IPS DF 6.9 (cell line): ENCODE results near the gene PCDHGA1.

ENCODE experiments used
- DNase-seq: peaks from one replicate; pipeline ENCODE4 v3.0.0-alpha.2; 2013; ENCODE audit warnings: low read depth, low spot score
- H3K27ac ChIP-seq: one replicate; pipeline ENCODE4 v1.5.1; 2013; ENCODE audit warnings: low read length, control low read depth
- H3K27me3 ChIP-seq: 2 replicates; pipeline ENCODE4 v1.6.1; 2013; ENCODE audit warnings: mild to moderate bottlenecking, low read length; ENCODE audit not compliant: control insufficient read depth, insufficient read depth
- H3K36me3 ChIP-seq: 2 replicates; pipeline ENCODE4 v1.6.1; 2013; ENCODE audit warnings: low read length; ENCODE audit not compliant: control insufficient read depth, insufficient read depth
- H3K4me1 ChIP-seq: 2 replicates; pipeline ENCODE4 v1.6.1; 2013; ENCODE audit warnings: low read length; ENCODE audit not compliant: control insufficient read depth, insufficient read depth
- H3K4me3 ChIP-seq: 2 replicates; pipeline ENCODE4 v1.5.1; 2013; ENCODE audit warnings: mild to moderate bottlenecking, low read length
- H3K9me3 ChIP-seq: 2 replicates; pipeline ENCODE4 v1.6.1; 2013; ENCODE audit warnings: low read length, inconsistent platforms; ENCODE audit not compliant: control insufficient read depth, insufficient read depth
- WGBS: extraction: QIAGEN DNeasy Blood & Tissue Kit; methylation state at CpG from one replicate; pipeline ENCODE4 v1.1.7; 2013; ENCODE audit warnings: mixed read lengths, missing lambda C conversion rate; ENCODE audit not compliant: insufficient read length, insufficient coverage; 5-methylcytosine and 5-hydroxymethylcytosine counted together

Gene PCDHGA1

GRCh38 chr5:141510160-141510559, 179.8 kb downstream of the PCDHGA1 start:
- Histone ChIP-seq H3K36me3 (no peaks in the 10 kb centered on the region), H3K27me3 (no peaks in the 10 kb centered on the region), H3K4me1 (no peaks in the 10 kb centered on the region; the same call in 1 of the 2 replicates), H3K4me3 (no peak overlapping the region), H3K27ac (no peak overlapping the region), H3K9me3 (no peaks in the 10 kb centered on the region)
- no peak for DNase-seq
- no CpG with 5 or more reads among the region's 9 CpGs for WGBS

- no peak overlapping the region for H3K27ac ChIP-seq
- H3K4me3 ChIP-seq = no peak overlapping the region
- no peaks in the 10 kb centered on the region for H3K27me3 ChIP-seq
- H3K4me1 ChIP-seq = peaks cover 2% of the 10 kb centered on the region
- H3K9me3 ChIP-seq = no peaks in the 10 kb centered on the region
- WGBS = no CpG with 5 or more reads among the region's 14 CpGs
- DNase-seq = no peak
- H3K36me3 ChIP-seq = no peaks in the 10 kb centered on the region
These were observed 180.7 kb downstream of the PCDHGA1 start for GRCh38 chr5:141510850-141511601.

GRCh38 chr5:141511771-141512325, 181.5 kb downstream of the PCDHGA1 start:
- no CpG with 5 or more reads among the region's 4 CpGs for WGBS
- no peaks in the 10 kb centered on the region for H3K27me3 ChIP-seq
- DNase-seq = no peak
- no peak overlapping the region for H3K4me3 ChIP-seq
- H3K4me1 ChIP-seq = peaks cover 3% of the 10 kb centered on the region
- H3K27ac ChIP-seq = no peak overlapping the region
- no peaks in the 10 kb centered on the region for H3K9me3 ChIP-seq
- H3K36me3 ChIP-seq = peaks cover 5% of the 10 kb centered on the region; the same call in 1 of the 2 replicates

- Histone ChIP-seq H3K9me3 (no peaks in the 10 kb centered on the region), H3K36me3 (peaks cover 7% of the 10 kb centered on the region; the same call in 1 of the 2 replicates), H3K4me3 (peak overlapping the region; percentile 55; the same call in 1 of the 2 replicates), H3K27ac (no peak overlapping the region), H3K4me1 (peaks cover 3% of the 10 kb centered on the region), H3K27me3 (no peaks in the 10 kb centered on the region)
- DNase-seq = no peak
- WGBS = no CpG with 5 or more reads among the region's 28 CpGs
These were observed 182.1 kb downstream of the PCDHGA1 start for GRCh38 chr5:141512390-141512910.

GRCh38 chr5:141512911-141513626, 182.8 kb downstream of the PCDHGA1 start:
- DNase-seq = no peak
- H3K9me3 ChIP-seq = no peaks in the 10 kb centered on the region
- H3K4me1 ChIP-seq = peaks cover 3% of the 10 kb centered on the region
- WGBS = no CpG with 5 or more reads among the region's 43 CpGs
- H3K4me3 ChIP-seq = peak overlapping the region; percentile 55; the same call in 1 of the 2 replicates
- no peaks in the 10 kb centered on the region for H3K27me3 ChIP-seq
- H3K36me3 ChIP-seq = peaks cover 7% of the 10 kb centered on the region; the same call in 1 of the 2 replicates
- no peak overlapping the region for H3K27ac ChIP-seq

- WGBS = no CpG with 5 or more reads among the region's 29 CpGs
- DNase-seq = no peak
- peaks cover 3% of the 10 kb centered on the region for H3K4me1 ChIP-seq
- H3K36me3 ChIP-seq = peaks cover 7% of the 10 kb centered on the region; the same call in 1 of the 2 replicates
- no peak overlapping the region for H3K27ac ChIP-seq
- H3K4me3 ChIP-seq = peak overlapping the region; percentile 55; the same call in 1 of the 2 replicates
- H3K27me3 ChIP-seq = no peaks in the 10 kb centered on the region
- no peaks in the 10 kb centered on the region for H3K9me3 ChIP-seq
These were observed 183.5 kb downstream of the PCDHGA1 start for GRCh38 chr5:141513627-141514329.

- H3K4me1 ChIP-seq = peaks cover 3% of the 10 kb centered on the region
- no peaks in the 10 kb centered on the region for H3K9me3 ChIP-seq
- no peak for DNase-seq
- H3K4me3 ChIP-seq = no peak overlapping the region
- WGBS = no CpG with 5 or more reads among the region's 6 CpGs
- H3K27me3 ChIP-seq = no peaks in the 10 kb centered on the region
- H3K36me3 ChIP-seq = peaks cover 7% of the 10 kb centered on the region; the same call in 1 of the 2 replicates
- no peak overlapping the region for H3K27ac ChIP-seq
These were observed 184.2 kb downstream of the PCDHGA1 start for GRCh38 chr5:141514330-141515133.

GRCh38 chr5:141515141-141515540, 184.8 kb downstream of the PCDHGA1 start:
- Histone ChIP-seq H3K27ac (no peak overlapping the region), H3K4me3 (no peak overlapping the region), H3K9me3 (no peaks in the 10 kb centered on the region), H3K36me3 (peaks cover 7% of the 10 kb centered on the region; the same call in 1 of the 2 replicates), H3K27me3 (no peaks in the 10 kb centered on the region), H3K4me1 (peaks cover 3% of the 10 kb centered on the region)
- no CpG with 5 or more reads among the region's 3 CpGs for WGBS
- no peak for DNase-seq

GRCh38 chr5:141515946-141516671, 185.8 kb downstream of the PCDHGA1 start:
- peaks cover 7% of the 10 kb centered on the region; the same call in 1 of the 2 replicates for H3K36me3 ChIP-seq
- H3K4me3 ChIP-seq = no peak overlapping the region
- no CpG with 5 or more reads among the region's 4 CpGs for WGBS
- H3K4me1 ChIP-seq = peaks cover 3% of the 10 kb centered on the region; the same call in 1 of the 2 replicates
- H3K27me3 ChIP-seq = no peaks in the 10 kb centered on the region
- no peak overlapping the region for H3K27ac ChIP-seq
- H3K9me3 ChIP-seq = no peaks in the 10 kb centered on the region
- no peak for DNase-seq
